ENCODE measurements around the gene C20orf96.
"Not testable (repeated sequence)": the region's sequence is repeated elsewhere in the genome, so short reads cannot be mapped to it uniquely, and the experiment has no call there.

The C20orf96 gene

GRCh38 chr20:284172-284571 is 6.4 kb downstream of the C20orf96 start:
- no peak for DNase-seq (ENCODE audit: low read depth in 2 of 2)

GRCh38 chr20:278607-279571 is 11.7 kb downstream of the C20orf96 start:
- no peak for DNase-seq (ENCODE audit: low read depth in 2 of 2)

GRCh38 chr20:278181-278580 is 12.4 kb downstream of the C20orf96 start:
- no peak for DNase-seq (ENCODE audit: low read depth in 2 of 2)

GRCh38 chr20:277496-277781 is 13.1 kb downstream of the C20orf96 start:
- no peak for DNase-seq (ENCODE audit: low read depth in 2 of 2)

- DNase-seq (ENCODE audit: low read depth in 2 of 2): no peak
Measured at GRCh38 chr20:276620-277495, 13.7 kb downstream of the C20orf96 start.

- DNase-seq (ENCODE audit: low read depth in 2 of 2): no peak
Measured at GRCh38 chr20:275791-276190, 14.8 kb downstream of the C20orf96 start.

GRCh38 chr20:273884-274283 is 16.7 kb downstream of the C20orf96 start:
- no peak for DNase-seq (ENCODE audit: low read depth in 2 of 2)

GRCh38 chr20:272718-273117 is 17.8 kb downstream of the C20orf96 start:
- DNase-seq (ENCODE audit: low read depth in 2 of 2): no peak

GRCh38 chr20:271528-271927 is 19.0 kb downstream of the C20orf96 start:
- DNase-seq (ENCODE audit: low read depth in 2 of 2): no peak

- no peak for DNase-seq (ENCODE audit: low read depth in 2 of 2)
Measured at GRCh38 chr20:271069-271468, 19.5 kb downstream of the C20orf96 start.

- no peak for DNase-seq (ENCODE audit: low read depth in 2 of 2)
Measured at GRCh38 chr20:270517-270916, 20.0 kb downstream of the C20orf96 start.

GRCh38 chr20:266596-267562 is 23.7 kb downstream of the C20orf96 start:
- DNase-seq (ENCODE audit: low read depth in 2 of 2): peak; percentile 89 to 91

- DNase-seq (ENCODE audit: low read depth in 2 of 2): no peak
Measured at GRCh38 chr20:263701-264100, 26.8 kb downstream of the C20orf96 start.

- no peak for DNase-seq (ENCODE audit: low read depth in 2 of 2)
Measured at GRCh38 chr20:259981-260380, 30.6 kb downstream of the C20orf96 start.

- DNase-seq (ENCODE audit: low read depth in 2 of 2): no peak
Measured at GRCh38 chr20:258963-259362, 31.6 kb downstream of the C20orf96 start.

GRCh38 chr20:258269-258858 is 32.2 kb downstream of the C20orf96 start:
- DNase-seq (ENCODE audit: low read depth in 2 of 2): no peak

- DNase-seq (ENCODE audit: low read depth in 2 of 2): no peak
Measured at GRCh38 chr20:257419-257818, 33.1 kb downstream of the C20orf96 start, which contains the start of gene DEFB132. TSS of gene DEFB132 (plus strand) at chr20:257724. CDS start at chr20:257779, 55 bp downstream.

- not testable (repeated sequence) for DNase-seq (ENCODE audit: low read depth in 2 of 2)
Measured at GRCh38 chr20:253447-253846, 37.1 kb downstream of the C20orf96 start.

- no peak for DNase-seq (ENCODE audit: low read depth in 2 of 2)
Measured at GRCh38 chr20:252801-253200, 37.7 kb downstream of the C20orf96 start.

- DNase-seq (ENCODE audit: low read depth in 2 of 2): no peak
Measured at GRCh38 chr20:251354-251753, 39.2 kb downstream of the C20orf96 start.

GRCh38 chr20:242905-243304 is 47.6 kb downstream of the C20orf96 start:
- DNase-seq (ENCODE audit: low read depth in 2 of 2): no peak

Measured in activated CD4-positive, alpha-beta T cell treated with anti-CD3 and anti-CD28 coated beads for 24 hours (primary cell).